Right lobe of liver (tissue), 6 donors: Measurements from ENCODE around the gene SLC6A11. TPM values are rescaled to one million over a fixed set of nuclear protein-coding genes. Genes with fewer than 3 reads are reported as not detected.
A peak's percentile ranks its signal among the peaks of the same experiment; 100 is the strongest.

Source experiments
- ATAC-seq, 4 donors: fragments of 200-7000 bp; cut with Tn5 transposase; one replicate each; pipeline ENCODE4 v1.9.1; 2020; ENCODE audit warnings: mild to moderate bottlenecking in 4 of 4, moderate library complexity in 4 of 4
- DNase-seq, 3 donors: peaks; one replicate each; pipeline ENCODE4 v3.0.0-alpha.2; 2020
- H3K27ac ChIP-seq, 3 donors: fragments of 200-600 bp; one replicate each; pipeline ENCODE4 v1.8.0; 2022
- H3K27me3 ChIP-seq, 2 donors: fragments of 200-600 bp; one replicate each; pipeline ENCODE4 v1.8.0; 2022
- H3K36me3 ChIP-seq, 4 donors: fragments of 200-600 bp; sonication (generic) in 1 of 4; one replicate each; pipeline versions ENCODE4 v1.5.1 to v1.8.0; 2017 to 2022; ENCODE audit warnings: control low read depth in 1 of 4
- H3K4me1 ChIP-seq, 4 donors: fragments of 200-600 bp; sonication (generic) in 1 of 4; one replicate each; pipeline versions ENCODE4 v1.5.1 to v1.8.0; 2017 to 2022; ENCODE audit warnings: control low read depth in 1 of 4
- H3K4me3 ChIP-seq, 3 donors: fragments of 200-600 bp; one replicate each; pipeline ENCODE4 v1.8.0; 2022
- H3K9me3 ChIP-seq, 4 donors: fragments of 200-600 bp; sonication (generic) in 1 of 4; one replicate each; pipeline versions ENCODE4 v1.5.1 to v1.8.0; 2017 to 2022; ENCODE audit warnings: control low read depth in 1 of 4
- CTCF ChIP-seq, 4 donors: fragments of 200-600 bp in 3 of 4; fragments of 450-650 bp in 1 of 4; IDR thresholded peaks; one replicate each; pipeline versions ENCODE4 v1.5.1 to v1.8.0; 2016 to 2022; ENCODE audit warnings: antibody characterized with exemption in 4 of 4, mild to moderate bottlenecking in 2 of 4
- POLR2A ChIP-seq: fragments of 450-650 bp; IDR thresholded peaks from one replicate; pipeline ENCODE4 v1.6.1; 2017; ENCODE audit warnings: antibody characterized with exemption, mild to moderate bottlenecking
- WGBS: methylation state at CpG from one replicate; pipeline ENCODE4 v1.1.6; 2018; ENCODE audit warnings: low coverage, low lambda C conversion rate; ENCODE audit not compliant: insufficient coverage; ENCODE audit errors: missing lambda C conversion rate; 5-methylcytosine and 5-hydroxymethylcytosine counted together
- intact Hi-C, 2 donors: fragments of 100-400 bp; cut with DNase I; formaldehyde crosslinking; loops; one replicate each; pipeline versions ENCODE4 v1.11.2 to v1.14.1; 2022
- total RNA-seq, 6 experiments: library from RNA; depleted of rRNA in 2 of 6; stranded (reverse); fragments of >200 nt in 2 of 6; fragmentation: NEBNext Ultra II Directional in 3 of 6; extraction: Animal tissue kit (Norgen Biotek cat#: 25700) in 3 of 6; gene quantifications; one replicate each; pipeline versions ENCODE4 v1.1.0 to v1.2.4, GENCODE V29; 2016 to 2023
- donor health status: DM: no; HTN: yes; CAD: no.
- donor health status: DM: no; HTN: no; CAD: no.
- donor health status: DM: no; HTN: no; CAD: no.
- donor health status: DM: no; HTN: yes; CAD: no.
- donor health status: DM: no; HTN: yes; CAD: no.

SLC6A11 gene
- total RNA-seq, 6 experiments from 2014 or later: 0.06 to 0.42 (median 0.12) TPM; not detected in 1

- Histone ChIP-seq H3K4me1 (no peaks in the 10 kb centered on the region), H3K36me3 (no peaks in the 10 kb centered on the region), H3K9me3 (no peaks in the 10 kb centered on the region), H3K27ac (no peak overlapping the region), H3K4me3 (no peak overlapping the region), H3K27me3 (no peaks in the 10 kb centered on the region)
- intact Hi-C loops: no loop called here
- DNase-seq (peak in 1 of 3 donors; percentile 35), ATAC-seq (no peak)
- WGBS: 60% methylated on average over 1 of the region's 4 CpGs
- TF ChIP-seq CTCF (IDR thresholded peaks at IDR 0.05) (no peak), POLR2A (no peak)
Observed at GRCh38 chr3:10968401-10968800, 152.4 kb downstream of the SLC6A11 start.

GRCh38 chr3:10970306-10970960, 154.4 kb downstream of the SLC6A11 start:
- 93% methylated on average over 2 of the region's 5 CpGs for WGBS
- Histone ChIP-seq H3K4me1 (no peaks in the 10 kb centered on the region), H3K27ac (no peak overlapping the region), H3K36me3 (no peaks in the 10 kb centered on the region), H3K27me3 (no peaks in the 10 kb centered on the region), H3K9me3 (no peaks in the 10 kb centered on the region), H3K4me3 (no peak overlapping the region)
- DNase-seq: peak in 1 of 3 donors; percentile 15
- no peak for TF ChIP-seq CTCF (IDR thresholded peaks at IDR 0.05)
- TF ChIP-seq POLR2A: no peak
- intact Hi-C loops: no loop called here
- ATAC-seq: no peak

- Histone ChIP-seq H3K27ac (no peak overlapping the region), H3K27me3 (no peaks in the 10 kb centered on the region), H3K9me3 (no peaks in the 10 kb centered on the region), H3K4me3 (no peak overlapping the region), H3K36me3 (no peaks in the 10 kb centered on the region), H3K4me1 (no peaks in the 10 kb centered on the region)
- intact Hi-C loops: no loop called here
- WGBS: 41% methylated on average over 8 of the region's 10 CpGs
- TF ChIP-seq POLR2A: no peak
- TF ChIP-seq CTCF (IDR thresholded peaks at IDR 0.05): no peak
- ATAC-seq (no peak), DNase-seq (peak in 1 of 3 donors; percentile 15)
Observed at GRCh38 chr3:10972072-10972782, 156.2 kb downstream of the SLC6A11 start.

GRCh38 chr3:10973046-10973595, 157.1 kb downstream of the SLC6A11 start:
- Histone ChIP-seq H3K9me3 (no peaks in the 10 kb centered on the region), H3K27me3 (no peaks in the 10 kb centered on the region), H3K27ac (no peak overlapping the region), H3K36me3 (no peaks in the 10 kb centered on the region), H3K4me1 (no peaks in the 10 kb centered on the region), H3K4me3 (no peak overlapping the region)
- intact Hi-C loops: no loop called here
- WGBS: 37% methylated on average over 9 of the region's 13 CpGs
- ATAC-seq (peak; percentile 59 to 88 (median 70)), DNase-seq (peak in 1 of 3 donors; percentile 7)
- TF ChIP-seq POLR2A (no peak), CTCF (IDR thresholded peaks at IDR 0.05) (peak; percentile 41 to 50 (median 43))
